Osteoblast (primary cell): ENCODE results near the gene TMOD1. TPM values are rescaled to one million over a fixed set of nuclear protein-coding genes. Genes with fewer than 3 reads are reported as not detected.

ENCODE experiments used
- DNase-seq: peaks from one replicate; pipeline ENCODE4 v3.0.0; 2011; ENCODE audit warnings: low spot score, mixed read lengths; ENCODE audit not compliant: insufficient read length; ENCODE audit errors: missing footprints
- H2AFZ ChIP-seq: 2 replicates; pipeline ENCODE4 v1.6.0; 2011; ENCODE audit warnings: mild to moderate bottlenecking, low read length
- H3K27ac ChIP-seq: 2 replicates; pipeline ENCODE4 v1.5.1; 2011; ENCODE audit warnings: mild to moderate bottlenecking, low read depth, low read length, moderate library complexity
- H3K27me3 ChIP-seq: 2 replicates; pipeline ENCODE4 v1.6.0; 2012; ENCODE audit warnings: mild to moderate bottlenecking, control low read depth, inconsistent platforms, low read length, moderate library complexity; ENCODE audit not compliant: insufficient read depth
- H3K36me3 ChIP-seq: 2 replicates; pipeline ENCODE4 v1.5.1; 2011; ENCODE audit warnings: mild to moderate bottlenecking, low read length, control low read depth, moderate library complexity; ENCODE audit not compliant: insufficient read depth
- H3K4me1 ChIP-seq: 2 replicates; pipeline ENCODE4 v1.5.1; 2011; ENCODE audit warnings: mild to moderate bottlenecking, low read length, control low read depth, moderate library complexity; ENCODE audit not compliant: insufficient read depth
- H3K4me2 ChIP-seq: 2 replicates; pipeline ENCODE4 v1.6.0; 2011; ENCODE audit warnings: mild to moderate bottlenecking, low read length; ENCODE audit not compliant: insufficient read depth
- H3K4me3 ChIP-seq: fragments of 200-600 bp; sonication (generic); 3 replicates; pipeline ENCODE4 v1.5.1; 2012; ENCODE audit warnings: mild to moderate bottlenecking, low read length, inconsistent platforms; ENCODE audit not compliant: insufficient read depth
- H3K79me2 ChIP-seq: 2 replicates; pipeline ENCODE4 v1.6.0; 2012; ENCODE audit warnings: mild to moderate bottlenecking, low read length, control low read depth, inconsistent platforms; ENCODE audit not compliant: insufficient read depth
- H3K9me3 ChIP-seq: 2 replicates; pipeline ENCODE4 v1.5.1; 2011; ENCODE audit warnings: low read depth, low read length, control low read depth
- H4K20me1 ChIP-seq: 2 replicates; pipeline ENCODE4 v1.6.0; 2012; ENCODE audit warnings: mild to moderate bottlenecking, low read length, control low read depth; ENCODE audit not compliant: insufficient read depth
- total RNA-seq: library from RNA; depleted of rRNA; stranded (reverse); fragments of >200 nt; gene quantifications from 2 replicates; pipeline ENCODE4 v1.2.3, GENCODE V29; 2012
- TF ChIP-seq, protein P1 (sequence below): IDR thresholded peaks from 2 replicates; pipeline ENCODE4 v1.5.1; 2011; ENCODE audit warnings: mild to moderate bottlenecking, low read depth, low read length, moderate library complexity; ENCODE audit errors: extremely low read depth

Gene TMOD1
- total RNA-seq, 1 donor, result not detected

DNA sequence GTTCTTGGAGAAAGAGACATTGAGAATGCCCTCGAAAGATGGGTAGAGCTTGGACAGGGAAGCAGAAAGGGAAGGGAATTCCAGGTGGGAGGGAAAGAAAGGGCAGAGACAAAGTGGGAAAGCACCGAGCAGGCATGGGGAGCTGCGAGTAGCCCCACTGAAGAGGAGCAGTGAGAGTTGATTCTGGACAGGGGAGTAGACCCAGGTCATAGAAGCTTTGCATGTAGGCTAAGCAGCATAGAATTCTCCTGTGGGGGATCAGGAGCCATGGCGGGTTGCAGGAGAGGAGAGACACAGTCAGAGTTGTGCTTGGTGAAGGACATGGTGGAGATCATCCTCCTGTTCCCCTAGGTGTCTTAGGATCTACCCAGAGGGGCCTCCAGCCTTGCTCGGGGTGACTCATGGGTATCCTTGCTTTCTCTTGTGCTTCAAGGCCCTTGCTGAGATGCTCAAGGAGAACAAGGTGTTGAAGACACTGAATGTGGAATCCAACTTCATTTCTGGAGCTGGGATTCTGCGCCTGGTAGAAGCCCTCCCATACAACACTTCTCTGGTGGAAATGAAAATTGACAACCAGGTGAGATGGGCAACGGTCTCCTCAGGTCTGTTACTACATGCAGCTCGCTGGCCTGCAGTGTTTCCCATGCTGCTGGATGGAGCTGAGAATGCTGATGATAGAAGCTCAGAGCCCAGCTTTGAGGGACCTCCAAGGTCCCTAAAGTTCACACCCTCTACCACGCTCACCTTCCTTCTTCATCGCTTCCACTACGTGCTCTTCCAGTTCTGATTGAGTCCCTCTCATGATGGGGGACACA, 67.2 kb downstream of the TMOD1 start:
- TF ChIP-seq, protein P1, sequence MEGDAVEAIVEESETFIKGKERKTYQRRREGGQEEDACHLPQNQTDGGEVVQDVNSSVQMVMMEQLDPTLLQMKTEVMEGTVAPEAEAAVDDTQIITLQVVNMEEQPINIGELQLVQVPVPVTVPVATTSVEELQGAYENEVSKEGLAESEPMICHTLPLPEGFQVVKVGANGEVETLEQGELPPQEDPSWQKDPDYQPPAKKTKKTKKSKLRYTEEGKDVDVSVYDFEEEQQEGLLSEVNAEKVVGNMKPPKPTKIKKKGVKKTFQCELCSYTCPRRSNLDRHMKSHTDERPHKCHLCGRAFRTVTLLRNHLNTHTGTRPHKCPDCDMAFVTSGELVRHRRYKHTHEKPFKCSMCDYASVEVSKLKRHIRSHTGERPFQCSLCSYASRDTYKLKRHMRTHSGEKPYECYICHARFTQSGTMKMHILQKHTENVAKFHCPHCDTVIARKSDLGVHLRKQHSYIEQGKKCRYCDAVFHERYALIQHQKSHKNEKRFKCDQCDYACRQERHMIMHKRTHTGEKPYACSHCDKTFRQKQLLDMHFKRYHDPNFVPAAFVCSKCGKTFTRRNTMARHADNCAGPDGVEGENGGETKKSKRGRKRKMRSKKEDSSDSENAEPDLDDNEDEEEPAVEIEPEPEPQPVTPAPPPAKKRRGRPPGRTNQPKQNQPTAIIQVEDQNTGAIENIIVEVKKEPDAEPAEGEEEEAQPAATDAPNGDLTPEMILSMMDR, result no peak
- Histone ChIP-seq H3K9me3 (no peaks in the 10 kb centered on the region), H3K4me3 (no peak overlapping the region), H3K27ac (no peak overlapping the region), H3K79me2 (no peaks in the 10 kb centered on the region), H3K4me2 (no peak overlapping the region), H3K36me3 (no peaks in the 10 kb centered on the region), H2AFZ (no peak overlapping the region), H3K4me1 (no peaks in the 10 kb centered on the region), H4K20me1 (no peaks in the 10 kb centered on the region), H3K27me3 (peaks cover 11% of the 10 kb centered on the region)
- DNase-seq, result no peak

DNA sequence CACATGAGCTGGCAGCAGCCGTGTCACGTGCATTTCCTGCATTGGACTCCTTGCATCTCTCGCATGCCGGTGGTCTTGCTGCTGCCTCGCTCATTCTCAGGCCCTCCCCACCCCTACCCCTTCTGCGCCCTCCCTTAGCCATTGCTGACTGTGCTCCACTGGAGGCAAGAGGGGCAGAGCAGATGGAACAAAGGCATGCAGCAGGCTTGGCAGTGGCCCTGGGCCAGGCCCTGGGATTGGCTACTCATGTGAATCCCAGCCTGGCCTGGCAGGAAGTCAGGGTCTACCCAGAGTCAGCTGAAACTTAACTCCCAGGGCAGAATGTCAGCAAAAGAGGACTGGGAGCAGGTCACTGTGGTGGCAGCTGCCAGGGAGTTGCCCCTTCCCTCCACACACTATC, 69.4 kb downstream of the TMOD1 start:
- TF ChIP-seq, protein P1, result no peak
- Histone ChIP-seq H3K36me3 (no peaks in the 10 kb centered on the region), H3K4me1 (no peaks in the 10 kb centered on the region), H3K79me2 (no peaks in the 10 kb centered on the region), H3K27ac (no peak overlapping the region), H3K9me3 (no peaks in the 10 kb centered on the region), H4K20me1 (no peaks in the 10 kb centered on the region), H3K27me3 (peaks cover 11% of the 10 kb centered on the region), H3K4me3 (no peak overlapping the region), H2AFZ (no peak overlapping the region), H3K4me2 (no peak overlapping the region)
- no peak for DNase-seq

DNA sequence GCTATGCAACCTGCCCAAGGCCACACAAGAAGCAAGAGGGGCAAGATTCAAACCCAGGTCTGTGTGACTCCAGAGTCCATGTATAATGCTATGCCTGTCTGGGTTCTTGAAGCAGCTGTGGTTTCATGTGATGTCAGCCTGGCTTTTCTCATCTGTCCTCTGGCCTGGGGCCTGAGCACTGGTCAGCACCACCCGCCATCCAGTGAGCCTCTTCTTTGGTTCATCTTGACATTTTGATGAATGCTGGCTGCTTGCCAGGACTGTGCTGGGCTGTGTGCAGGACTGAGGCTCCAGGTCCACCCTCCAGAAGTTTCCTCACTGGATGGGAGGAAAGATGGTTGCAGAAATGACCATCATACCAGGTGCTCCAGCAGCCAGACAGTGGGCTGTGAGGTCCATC, 70.2 kb downstream of the TMOD1 start:
- no peak for DNase-seq
- TF ChIP-seq, protein P1, result no peak
- no peak overlapping the region for H3K27ac ChIP-seq
- no peaks in the 10 kb centered on the region for H4K20me1 ChIP-seq
- H3K27me3 ChIP-seq, result peaks cover 11% of the 10 kb centered on the region
- no peak overlapping the region for H2AFZ ChIP-seq
- no peaks in the 10 kb centered on the region for H3K4me1 ChIP-seq
- no peaks in the 10 kb centered on the region for H3K36me3 ChIP-seq
- H3K4me3 ChIP-seq, result no peak overlapping the region
- no peaks in the 10 kb centered on the region for H3K79me2 ChIP-seq
- H3K4me2 ChIP-seq, result no peak overlapping the region
- no peaks in the 10 kb centered on the region for H3K9me3 ChIP-seq

DNA sequence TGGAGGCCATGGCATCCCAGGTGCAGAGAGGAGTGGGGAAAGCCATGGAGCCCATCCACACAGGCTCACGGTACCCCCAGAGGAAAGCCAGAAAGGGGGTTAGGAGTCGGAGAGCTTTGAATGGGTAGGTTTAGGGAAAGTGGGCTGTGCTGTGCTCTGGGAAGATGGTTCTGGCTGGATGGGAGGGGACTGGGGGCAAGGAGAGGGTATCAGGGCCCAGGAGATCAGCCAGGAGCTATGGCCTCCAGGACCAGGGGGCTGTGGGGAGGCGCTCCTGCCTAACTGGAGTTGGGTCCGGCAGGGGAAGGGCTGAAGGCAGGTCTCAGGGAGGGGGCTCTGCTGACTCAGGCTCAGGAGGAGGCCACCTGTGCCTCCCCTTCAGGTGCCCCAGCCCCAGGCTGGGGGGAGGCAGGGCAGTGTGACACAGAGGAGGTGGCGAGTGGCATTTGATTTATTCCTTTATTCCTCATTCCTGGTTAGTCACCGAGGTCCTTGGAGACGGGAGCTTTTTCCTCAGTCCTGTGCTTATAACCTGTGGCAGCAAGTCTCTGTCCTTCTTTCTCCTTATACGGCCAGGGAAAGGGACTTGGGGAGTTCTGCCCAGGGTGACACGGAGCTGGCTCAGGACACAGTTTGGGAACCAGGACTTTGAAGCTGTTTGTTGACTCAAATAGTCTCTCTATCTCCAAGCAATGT, 70.9 kb downstream of the TMOD1 start:
- no peaks in the 10 kb centered on the region for H3K36me3 ChIP-seq
- peaks cover 8% of the 10 kb centered on the region for H3K27me3 ChIP-seq
- H2AFZ ChIP-seq, result no peak overlapping the region
- H3K4me3 ChIP-seq, result no peak overlapping the region
- no peaks in the 10 kb centered on the region for H4K20me1 ChIP-seq
- H3K27ac ChIP-seq, result no peak overlapping the region
- TF ChIP-seq, protein P1, result no peak
- no peak for DNase-seq
- H3K4me2 ChIP-seq, result no peak overlapping the region
- H3K79me2 ChIP-seq, result no peaks in the 10 kb centered on the region
- no peaks in the 10 kb centered on the region for H3K9me3 ChIP-seq
- H3K4me1 ChIP-seq, result no peaks in the 10 kb centered on the region
